Activated T-helper 17 cell treated with anti-CD3 and anti-CD28 coated beads, Interleukin-2, amount 50 U/mL, for 72 hours (primary cell): ENCODE data around the gene LRRK1. TPM values are rescaled to one million over a fixed set of nuclear protein-coding genes. Genes with fewer than 3 reads are reported as not detected.

ENCODE experiments used
- ATAC-seq: fragments of 150-1000 bp; cut with Tn5 transposase; replicated peaks from 2 replicates; pipeline ENCODE4 v1.10.0; 2021; ENCODE audit warnings: mild to moderate bottlenecking, moderate library complexity
- H3K27ac Mint-ChIP-seq: one replicate; pipeline ENCODE4 v1.8.0; 2022; ENCODE audit warnings: mixed read lengths
- H3K27me3 Mint-ChIP-seq: one replicate; pipeline ENCODE4 v1.8.0; 2022; ENCODE audit warnings: mixed read lengths
- H3K36me3 Mint-ChIP-seq: one replicate; pipeline ENCODE4 v1.8.0; 2022; ENCODE audit warnings: low read depth, mild to moderate bottlenecking, mixed read lengths
- H3K4me1 Mint-ChIP-seq: one replicate; pipeline ENCODE4 v1.8.0; 2022; ENCODE audit warnings: mixed read lengths
- H3K4me3 Mint-ChIP-seq: one replicate; pipeline ENCODE4 v1.8.0; 2022; ENCODE audit warnings: mild to moderate bottlenecking, mixed read lengths
- H3K9me3 Mint-ChIP-seq: one replicate; pipeline ENCODE4 v1.8.0; 2022; ENCODE audit warnings: mixed read lengths
- total RNA-seq, 2 donors: library from RNA; stranded (reverse); gene quantifications; one replicate each; pipeline ENCODE4 v1.2.3, GENCODE V29; 2022

LRRK1 gene
- total RNA-seq, 2 donors from 2014 or later = 0.74 to 0.82 TPM

DNA sequence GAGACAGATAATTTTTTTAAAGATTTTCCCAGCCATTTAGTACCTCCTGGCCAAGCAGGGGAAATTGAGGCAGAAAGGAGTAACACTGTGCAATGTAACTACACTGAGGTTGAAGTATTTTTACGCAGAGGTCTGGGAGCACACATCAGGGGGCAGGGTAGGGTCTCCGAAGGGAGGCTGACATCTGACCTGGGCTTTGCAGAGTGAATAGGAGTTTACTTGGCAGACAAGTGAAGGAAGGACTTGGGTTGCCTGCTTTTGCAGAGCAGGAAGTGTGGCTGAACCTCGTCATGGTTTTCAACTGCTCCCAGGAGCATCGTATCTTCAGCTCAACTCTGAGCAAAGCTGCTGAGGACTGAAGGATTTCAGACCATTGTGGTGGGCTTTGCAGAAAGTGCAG lies 66.2 kb downstream of the LRRK1 start:
- Mint-ChIP-seq H3K27me3 (peaks cover 18% of the 10 kb centered on the region), H3K27ac (no peak overlapping the region), H3K4me1 (no peaks in the 10 kb centered on the region), H3K4me3 (no peak overlapping the region), H3K9me3 (no peaks in the 10 kb centered on the region), H3K36me3 (no peaks in the 10 kb centered on the region)
- no peak for ATAC-seq

DNA sequence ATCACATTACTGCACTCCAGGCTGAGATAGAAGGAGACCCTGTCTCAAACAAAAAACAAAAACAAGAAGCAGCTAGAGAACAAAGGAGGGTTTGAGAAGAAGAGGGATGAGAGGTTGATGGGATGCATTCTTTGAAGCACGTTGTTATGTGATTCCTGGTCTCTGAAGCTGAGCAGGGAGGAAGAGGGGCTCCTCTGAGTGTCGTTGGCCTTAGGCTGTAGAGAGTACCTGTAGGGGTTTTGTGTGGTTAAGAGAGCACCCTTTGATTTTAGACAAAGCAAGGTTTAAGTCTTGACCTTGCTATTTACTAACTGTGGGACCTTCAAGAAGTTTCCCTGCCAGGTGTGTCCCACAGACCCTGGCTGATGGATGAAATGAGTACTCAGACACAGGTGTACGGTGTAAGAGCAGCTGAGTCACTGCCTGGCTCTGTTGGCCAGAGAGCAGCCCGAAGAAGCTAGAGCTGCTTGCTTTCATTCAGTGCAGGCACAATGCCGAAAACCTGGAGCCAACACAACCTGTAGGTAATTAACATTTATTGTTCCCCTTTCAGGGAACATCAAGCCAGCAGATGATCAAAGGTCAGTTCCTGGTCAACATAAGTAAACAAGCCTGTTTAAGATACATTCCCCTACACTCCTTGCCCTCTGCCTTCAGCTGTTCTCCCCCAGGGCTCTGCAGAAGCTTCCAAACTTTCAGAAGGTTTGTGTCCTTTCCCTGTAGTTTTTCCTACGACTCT lies 67.2 kb downstream of the LRRK1 start:
- Mint-ChIP-seq H3K27me3 (peaks cover 18% of the 10 kb centered on the region), H3K9me3 (no peaks in the 10 kb centered on the region), H3K4me1 (no peaks in the 10 kb centered on the region), H3K36me3 (no peaks in the 10 kb centered on the region), H3K4me3 (no peak overlapping the region), H3K27ac (no peak overlapping the region)
- ATAC-seq = no peak

DNA sequence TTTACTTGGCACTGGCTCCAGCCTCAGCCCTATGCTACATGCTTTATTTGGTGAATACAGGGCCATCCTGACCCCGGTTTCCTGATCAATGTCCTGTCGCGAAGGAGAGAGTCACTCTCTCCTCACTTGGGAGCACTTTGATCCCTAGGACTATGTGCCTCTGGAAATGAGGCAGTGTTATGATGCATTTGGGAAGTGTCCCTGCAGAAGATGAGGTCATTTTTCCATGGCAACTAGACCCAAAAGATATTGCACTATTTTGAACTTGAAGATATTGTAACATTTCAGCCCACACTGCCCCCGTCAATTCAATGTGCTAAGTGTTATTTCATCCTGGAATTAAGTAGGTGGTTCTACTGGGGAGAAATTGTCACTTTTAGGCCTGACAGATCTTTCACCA lies 68.0 kb downstream of the LRRK1 start:
- ATAC-seq = no peak
- no peaks in the 10 kb centered on the region for H3K36me3 Mint-ChIP-seq
- no peaks in the 10 kb centered on the region for H3K9me3 Mint-ChIP-seq
- H3K27me3 Mint-ChIP-seq = peaks cover 18% of the 10 kb centered on the region
- no peak overlapping the region for H3K4me3 Mint-ChIP-seq
- no peaks in the 10 kb centered on the region for H3K4me1 Mint-ChIP-seq
- no peak overlapping the region for H3K27ac Mint-ChIP-seq

DNA sequence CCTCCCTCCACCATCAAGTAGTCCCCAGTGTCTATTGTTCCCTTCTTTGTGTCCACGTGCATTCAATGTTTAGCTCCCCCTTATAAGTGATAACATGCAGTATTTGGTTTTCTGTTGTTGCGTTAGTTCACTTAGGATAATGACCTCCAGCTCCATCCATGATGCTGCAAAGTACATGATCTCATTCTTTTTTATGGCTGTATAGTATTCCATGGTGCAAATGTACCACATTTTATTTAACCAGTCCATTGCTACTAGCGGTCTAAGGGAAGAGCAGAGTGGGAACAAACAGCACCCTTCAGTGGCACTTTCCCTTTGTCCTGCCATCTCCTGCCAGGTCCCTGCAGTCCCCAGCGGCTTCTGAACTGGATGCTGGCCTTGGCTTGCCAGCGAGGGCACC lies 69.1 kb downstream of the LRRK1 start:
- ATAC-seq = no peak
- Mint-ChIP-seq H3K9me3 (no peaks in the 10 kb centered on the region), H3K36me3 (no peaks in the 10 kb centered on the region), H3K4me1 (no peaks in the 10 kb centered on the region), H3K4me3 (no peak overlapping the region), H3K27me3 (peaks cover 18% of the 10 kb centered on the region), H3K27ac (no peak overlapping the region)

DNA sequence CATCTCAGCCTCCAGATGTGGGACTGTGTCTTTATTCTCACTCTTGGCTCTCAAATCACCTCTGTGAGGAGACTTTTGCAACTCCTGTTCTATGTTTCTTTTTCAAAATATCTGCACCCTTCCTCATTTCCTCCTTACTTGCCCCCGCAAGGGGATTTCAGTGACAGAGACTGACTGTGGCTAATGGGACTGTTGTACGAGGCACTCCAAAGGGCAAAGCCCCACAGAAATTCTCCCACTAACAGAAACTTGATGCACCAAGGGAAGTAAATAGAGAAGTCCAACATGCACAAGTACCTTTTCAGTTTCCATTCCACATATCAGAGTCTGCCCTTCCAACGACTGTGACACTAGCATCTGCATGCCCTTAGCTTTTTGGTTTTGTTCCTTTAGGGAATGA lies 69.7 kb downstream of the LRRK1 start:
- Mint-ChIP-seq H3K9me3 (no peaks in the 10 kb centered on the region), H3K4me3 (no peak overlapping the region), H3K27ac (no peak overlapping the region), H3K27me3 (peaks cover 18% of the 10 kb centered on the region), H3K36me3 (no peaks in the 10 kb centered on the region), H3K4me1 (no peaks in the 10 kb centered on the region)
- no peak for ATAC-seq

DNA sequence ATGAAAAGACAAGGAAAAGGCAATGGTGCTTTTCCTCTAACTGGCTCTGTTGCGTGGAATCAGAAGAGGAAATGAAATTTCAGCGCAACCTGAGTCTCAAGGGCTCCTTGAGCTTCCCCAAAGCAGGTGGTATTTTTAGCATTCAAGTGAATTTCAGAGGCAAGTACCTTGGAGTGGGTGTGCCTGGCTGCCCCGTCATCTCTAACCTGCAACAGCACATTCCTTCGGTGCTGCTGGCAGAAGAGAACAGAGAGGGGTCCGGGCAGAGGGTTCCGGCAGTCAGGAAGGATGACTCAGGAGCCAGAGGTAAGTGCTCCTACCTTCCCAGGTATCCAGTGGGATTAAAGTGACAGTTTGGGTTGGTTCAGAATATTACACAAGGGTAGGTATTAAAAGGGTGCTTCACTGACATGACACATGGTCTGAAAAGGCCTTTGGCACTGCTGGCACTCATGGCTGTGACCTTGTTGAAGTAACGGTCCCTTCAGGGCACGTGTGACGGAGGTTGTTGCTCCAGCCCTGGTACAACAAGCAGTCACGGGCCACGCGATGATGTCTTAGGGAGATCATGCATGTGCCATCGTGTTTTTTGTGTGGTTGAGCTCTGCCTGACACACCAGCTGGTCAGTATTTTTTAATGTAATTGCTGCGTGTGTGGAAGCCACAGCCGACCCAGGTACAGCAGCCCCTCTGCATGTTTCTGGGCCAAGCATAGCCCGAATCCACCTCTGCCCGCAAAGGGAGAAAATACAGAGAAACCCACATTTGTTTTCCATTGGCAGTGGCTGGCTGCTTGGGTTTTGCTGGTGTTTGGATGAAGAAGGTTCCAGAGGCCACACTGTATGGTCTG lies 75.7 kb downstream of the LRRK1 start:
- H3K27ac Mint-ChIP-seq = no peak overlapping the region

DNA sequence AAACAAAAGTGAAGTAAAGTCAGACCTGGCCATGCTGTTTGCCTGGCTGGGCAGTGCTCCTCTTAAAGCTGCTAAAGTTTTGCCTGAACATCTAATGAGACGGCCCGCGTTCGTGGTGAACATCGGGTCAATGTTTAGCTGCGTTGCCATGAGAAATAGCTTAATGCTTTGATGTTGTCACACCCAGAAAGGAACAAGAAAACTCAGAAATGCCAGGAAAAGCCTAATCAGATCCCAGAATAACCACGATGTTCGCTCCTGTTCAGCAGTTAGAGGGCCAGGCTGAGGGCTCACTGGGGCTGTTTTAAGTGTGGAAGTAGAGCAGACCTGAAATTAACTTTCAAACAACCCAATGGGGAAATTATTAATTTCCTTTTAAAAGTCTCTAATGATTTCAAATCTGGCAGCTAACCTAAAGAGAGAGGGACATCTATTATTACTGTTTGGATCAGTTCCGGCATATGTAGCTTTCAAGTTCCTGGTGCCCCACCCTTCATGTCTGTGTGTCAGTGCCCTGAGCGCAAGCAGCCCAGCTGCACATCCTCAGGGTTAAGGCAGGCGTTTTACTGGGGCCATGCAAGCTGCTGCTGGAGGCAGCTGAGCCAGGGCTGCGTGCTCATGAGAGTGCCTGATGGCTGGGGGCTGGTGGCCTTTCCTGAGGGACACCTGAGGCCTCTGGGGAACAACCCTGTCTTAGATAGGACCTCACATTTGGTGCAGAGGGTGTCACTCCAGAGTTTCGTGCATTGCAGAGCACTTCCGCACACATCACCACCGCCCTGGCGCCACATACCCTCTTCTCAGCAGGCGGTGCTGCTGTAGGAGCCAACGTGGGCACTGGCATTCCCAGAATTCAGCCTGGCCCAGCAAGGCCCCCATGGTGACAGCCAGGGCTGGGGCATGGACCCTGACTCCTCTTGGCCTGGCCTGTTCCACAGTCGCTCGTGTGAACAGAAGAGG lies 76.6 kb downstream of the LRRK1 start:
- Mint-ChIP-seq H3K9me3 (no peaks in the 10 kb centered on the region), H3K27me3 (peaks cover 28% of the 10 kb centered on the region), H3K36me3 (no peaks in the 10 kb centered on the region), H3K4me1 (no peaks in the 10 kb centered on the region), H3K4me3 (no peak overlapping the region), H3K27ac (no peak overlapping the region)
- no peak for ATAC-seq

More for the DNA sequence above, 75.7 kb downstream of the LRRK1 start:
- Mint-ChIP-seq H3K9me3 (no peaks in the 10 kb centered on the region), H3K4me1 (no peaks in the 10 kb centered on the region), H3K27me3 (peaks cover 20% of the 10 kb centered on the region), H3K4me3 (no peak overlapping the region), H3K36me3 (no peaks in the 10 kb centered on the region)
- no peak for ATAC-seq

DNA sequence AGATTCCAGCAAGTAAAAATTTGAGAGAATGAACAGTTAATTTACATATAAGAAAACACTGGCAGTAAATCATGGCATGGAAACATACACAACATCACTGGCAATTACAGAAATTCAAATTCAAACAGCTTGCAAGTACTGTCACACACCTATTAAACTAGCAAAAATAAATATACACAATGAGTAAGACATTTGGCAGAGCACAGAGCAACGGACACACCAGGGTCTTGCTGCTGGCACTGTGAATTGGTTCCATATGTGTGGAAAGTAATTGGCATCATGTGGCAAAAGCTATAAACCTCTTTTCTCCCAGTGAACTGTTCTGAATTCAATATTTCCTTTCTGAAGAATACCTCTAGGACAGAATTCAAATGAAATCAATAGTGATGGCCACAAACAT lies 78.3 kb downstream of the LRRK1 start:
- no peak for ATAC-seq
- no peaks in the 10 kb centered on the region for H3K36me3 Mint-ChIP-seq
- H3K9me3 Mint-ChIP-seq = no peaks in the 10 kb centered on the region

DNA sequence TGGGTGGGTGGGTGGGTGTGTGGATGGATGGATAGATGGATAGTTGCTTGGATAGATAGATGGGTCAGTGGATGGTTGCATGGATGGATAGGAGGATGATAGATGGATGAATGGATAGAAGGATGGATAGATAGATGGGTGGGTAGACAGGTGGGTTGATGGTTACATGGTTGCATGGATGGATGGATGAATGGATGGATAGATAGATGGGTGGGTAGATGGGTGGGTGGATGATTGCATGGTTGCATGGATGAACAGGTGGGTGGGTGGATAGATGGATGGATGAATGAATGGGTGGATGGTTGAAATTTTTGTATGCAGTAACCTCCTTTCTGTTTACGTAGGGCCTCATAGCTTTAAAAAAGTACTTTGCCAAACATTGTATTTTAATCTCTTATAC lies 79.5 kb downstream of the LRRK1 start:
- H3K27ac Mint-ChIP-seq = no peak overlapping the region
- no peaks in the 10 kb centered on the region for H3K4me1 Mint-ChIP-seq
- peaks cover 34% of the 10 kb centered on the region for H3K27me3 Mint-ChIP-seq
- ATAC-seq = no peak
- H3K9me3 Mint-ChIP-seq = no peaks in the 10 kb centered on the region
- H3K4me3 Mint-ChIP-seq = no peak overlapping the region
- H3K36me3 Mint-ChIP-seq = no peaks in the 10 kb centered on the region

More for the DNA sequence above, 78.3 kb downstream of the LRRK1 start:
- H3K4me3 Mint-ChIP-seq = no peak overlapping the region
- H3K27me3 Mint-ChIP-seq = peaks cover 34% of the 10 kb centered on the region
- H3K27ac Mint-ChIP-seq = no peak overlapping the region
- no peaks in the 10 kb centered on the region for H3K4me1 Mint-ChIP-seq

DNA sequence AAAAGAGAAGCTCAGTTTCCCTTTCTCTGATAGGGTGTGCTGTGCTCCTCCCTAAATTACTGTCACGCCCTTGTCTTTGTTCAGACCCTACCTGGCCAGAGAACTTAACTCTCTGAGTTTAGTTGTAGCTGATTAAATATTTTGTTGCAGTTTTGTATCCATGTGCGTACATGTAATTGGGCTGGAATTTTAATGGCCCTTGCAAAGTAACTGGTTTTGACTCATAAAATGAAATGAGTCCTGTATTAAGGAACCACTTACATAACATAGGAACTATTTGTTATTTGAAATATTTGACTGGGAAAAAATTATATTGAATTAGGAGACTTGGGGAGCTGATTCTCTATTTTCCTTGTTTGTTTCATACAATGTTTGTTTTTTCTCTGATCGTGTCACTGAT lies 80.2 kb downstream of the LRRK1 start:
- peaks cover 34% of the 10 kb centered on the region for H3K27me3 Mint-ChIP-seq
- H3K36me3 Mint-ChIP-seq = no peaks in the 10 kb centered on the region
- H3K4me1 Mint-ChIP-seq = no peaks in the 10 kb centered on the region
- no peak overlapping the region for H3K27ac Mint-ChIP-seq
- no peaks in the 10 kb centered on the region for H3K9me3 Mint-ChIP-seq
- no peak overlapping the region for H3K4me3 Mint-ChIP-seq
- no peak for ATAC-seq

DNA sequence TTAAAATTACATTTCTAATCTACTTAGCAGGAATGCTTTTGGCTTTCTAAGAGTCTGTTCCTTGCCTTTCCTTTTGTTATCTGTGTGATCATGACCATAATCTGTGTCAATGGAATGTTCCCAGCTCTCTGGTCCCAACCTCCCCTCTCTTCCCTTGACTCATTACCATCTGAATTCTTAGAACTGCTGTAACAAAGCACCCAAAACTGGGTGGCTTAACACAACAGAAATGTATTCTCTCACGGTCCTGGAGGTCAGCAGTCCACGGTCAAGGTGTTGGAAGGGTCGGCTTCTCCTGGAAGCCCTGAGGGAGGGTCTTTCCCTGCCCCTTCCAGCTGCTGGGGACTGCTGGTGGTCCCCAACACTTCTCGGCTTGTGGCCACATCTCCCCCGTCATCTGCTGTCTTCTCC lies 81.1 kb downstream of the LRRK1 start:
- Mint-ChIP-seq H3K9me3 (no peaks in the 10 kb centered on the region), H3K36me3 (no peaks in the 10 kb centered on the region), H3K4me3 (no peak overlapping the region), H3K27me3 (peaks cover 34% of the 10 kb centered on the region), H3K27ac (no peak overlapping the region), H3K4me1 (no peaks in the 10 kb centered on the region)
- no peak for ATAC-seq

DNA sequence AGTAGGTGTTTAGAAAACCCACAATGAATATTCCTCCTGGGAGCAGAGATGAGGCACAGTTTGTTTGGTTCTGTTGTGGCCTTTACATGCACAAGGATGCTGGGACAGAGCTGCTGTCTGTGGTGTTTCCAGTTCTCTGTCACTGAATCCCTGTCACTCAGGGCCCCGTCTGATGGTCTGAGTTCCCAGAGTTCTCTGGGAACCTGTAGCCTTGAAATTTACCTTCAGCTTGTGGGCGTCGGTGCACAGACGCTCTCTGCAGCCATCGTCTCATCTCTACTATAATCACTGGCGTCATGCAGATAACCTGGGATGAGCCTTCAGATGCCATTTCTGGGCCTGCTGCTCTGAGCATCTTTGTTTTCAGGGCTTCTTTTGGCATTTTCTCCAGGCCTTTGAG lies 81.9 kb downstream of the LRRK1 start:
- ATAC-seq = no peak
- H3K36me3 Mint-ChIP-seq = no peaks in the 10 kb centered on the region
- peaks cover 34% of the 10 kb centered on the region for H3K27me3 Mint-ChIP-seq
- no peak overlapping the region for H3K27ac Mint-ChIP-seq
- H3K4me1 Mint-ChIP-seq = no peaks in the 10 kb centered on the region
- no peak overlapping the region for H3K4me3 Mint-ChIP-seq
- H3K9me3 Mint-ChIP-seq = no peaks in the 10 kb centered on the region

DNA sequence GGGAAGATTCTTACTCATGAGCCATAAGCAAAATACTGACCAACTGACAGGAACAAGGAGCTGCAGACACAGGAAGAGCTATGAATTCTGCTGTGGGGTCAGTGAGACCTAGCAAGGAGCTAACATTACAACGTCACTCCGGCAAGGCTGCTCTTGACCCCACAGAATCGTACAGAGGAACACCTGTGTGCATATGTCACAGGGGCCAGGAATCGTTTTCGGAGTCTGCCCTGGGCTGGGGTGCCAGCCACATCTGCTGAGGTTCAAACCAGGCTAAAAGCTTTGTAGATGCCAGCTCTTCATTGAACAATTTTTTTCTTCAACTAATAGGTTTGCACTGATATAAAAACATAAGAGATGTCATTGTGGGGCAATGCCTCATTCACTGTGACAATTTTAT lies 82.6 kb downstream of the LRRK1 start:
- Mint-ChIP-seq H3K27ac (no peak overlapping the region), H3K27me3 (peaks cover 31% of the 10 kb centered on the region)
- no peak for ATAC-seq

DNA sequence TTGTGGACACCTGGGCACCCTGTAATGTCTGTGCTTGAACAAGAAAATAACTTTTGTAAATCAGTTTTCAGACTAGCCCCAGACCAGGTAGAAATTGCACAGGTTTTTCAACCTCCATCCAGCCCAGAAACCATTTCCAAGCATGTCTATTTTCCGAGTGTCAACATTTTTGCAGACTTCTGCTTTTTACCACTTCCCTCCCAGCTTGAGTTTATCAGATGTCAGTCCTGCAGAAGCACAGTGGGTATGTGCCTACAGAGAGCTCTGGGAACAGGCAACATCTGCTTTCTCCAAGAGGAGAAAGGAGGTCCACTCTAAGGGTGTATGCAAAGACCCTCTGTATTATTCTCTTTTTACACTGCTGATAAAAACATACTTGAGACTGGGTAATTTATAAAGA lies 83.9 kb downstream of the LRRK1 start:
- no peaks in the 10 kb centered on the region for H3K36me3 Mint-ChIP-seq
- ATAC-seq = no peak
- H3K4me1 Mint-ChIP-seq = peaks cover 7% of the 10 kb centered on the region
- peaks cover 26% of the 10 kb centered on the region for H3K27me3 Mint-ChIP-seq
- no peak overlapping the region for H3K27ac Mint-ChIP-seq
- H3K9me3 Mint-ChIP-seq = no peaks in the 10 kb centered on the region
- no peak overlapping the region for H3K4me3 Mint-ChIP-seq

More for the DNA sequence above, 82.6 kb downstream of the LRRK1 start:
- no peaks in the 10 kb centered on the region for H3K4me1 Mint-ChIP-seq
- no peaks in the 10 kb centered on the region for H3K9me3 Mint-ChIP-seq
- no peaks in the 10 kb centered on the region for H3K36me3 Mint-ChIP-seq
- no peak overlapping the region for H3K4me3 Mint-ChIP-seq
